ENCODE measurements around the gene PRPF38A. TPM values are rescaled to one million over a fixed set of nuclear protein-coding genes. Genes with fewer than 3 reads are reported as not detected.

PRPF38A gene
- total and polyA plus RNA-seq, 2 donors (not counting 3 experiments of a cell fraction or from before 2014, with no cell fraction given): 16.0 to 42.0 TPM

- no TSS peak for BruUV-seq (replicated peaks)
Measured at GRCh38 chr1:52436817-52437216, 32.4 kb downstream of the PRPF38A start.

More at GRCh38 chr1:52436817-52437216, 32.4 kb downstream of the PRPF38A start:
- CTCF ChIA-PET: no interaction called here
- H3K4me1 ChIP-seq (ENCODE audit: control insufficient read depth, extremely low read depth, insufficient read depth, low read length): no peaks in the 10 kb centered on the region
- DNase-seq (ENCODE audit: low read depth, low spot score): no peak
- no peaks in the 10 kb centered on the region for H4K20me1 ChIP-seq (replicated peaks; ENCODE audit: control insufficient read depth, extremely low read depth, insufficient read depth, low read length)
- H3K27me3 ChIP-seq (ENCODE audit: control insufficient read depth in 2 of 2, insufficient read depth in 2 of 2, low read length in 2 of 2): no peaks in the 10 kb centered on the region
- H3K9me3 ChIP-seq (replicated peaks; ENCODE audit: control insufficient read depth, insufficient read depth, low read length): no peaks in the 10 kb centered on the region
- no peak overlapping the region for H3K27ac ChIP-seq (ENCODE audit: insufficient read depth, low read depth, low read length)
- no peak for TF ChIP-seq POLR2AphosphoS5 (IDR thresholded peaks at IDR 0.05; ENCODE audit: insufficient read depth, low read depth, low read length)
- TF ChIP-seq MAX (IDR thresholded peaks at IDR 0.05; ENCODE audit: insufficient read depth, insufficient read length): no peak
- TF ChIP-seq MYC (IDR thresholded peaks at IDR 0.05; ENCODE audit: low read depth, low read length): no peak
- TF ChIP-seq POLR2A (IDR thresholded peaks at IDR 0.05; ENCODE audit: low read depth, low read length): no peak
- no peak for TF ChIP-seq JUN (IDR thresholded peaks at IDR 0.05; ENCODE audit: borderline replicate concordance, insufficient read depth, insufficient read length, low read depth)
- TF ChIP-seq CTCF (IDR thresholded peaks at IDR 0.05; ENCODE audit: extremely low read depth in 1 of 2, insufficient read depth in 1 of 2, low read depth in 1 of 2, low read length in 2 of 2): no peak
- TF ChIP-seq EZH2 (IDR thresholded peaks at IDR 0.05; ENCODE audit: borderline replicate concordance, low read depth, low read length, severe bottlenecking): no peak
- no peak for TF ChIP-seq GATA2 (IDR thresholded peaks at IDR 0.05; ENCODE audit: insufficient read depth, insufficient read length, low read depth, low read length)
- TF ChIP-seq FOS (IDR thresholded peaks at IDR 0.05; ENCODE audit: borderline replicate concordance, insufficient read depth, low read length): no peak
- H3K4me2 ChIP-seq (ENCODE audit: insufficient read depth, low read length): no peak overlapping the region
- no peak overlapping the region for H3K9ac ChIP-seq (replicated peaks; ENCODE audit: extremely low read depth, insufficient read depth, low read length)
- intact Hi-C loops (cut with micrococcal nuclease) (no loop called here), dilution Hi-C loops (cut with MboI; ENCODE audit: extremely low pct_ligation_motif_present, low sequenced_read_pairs) (no loop called here)
- no peak overlapping the region for H2AFZ ChIP-seq (ENCODE audit: low read depth, low read length)
- no peak for FAIRE-seq
- H3K9me1 ChIP-seq (replicated peaks; ENCODE audit: control insufficient read depth, extremely low read depth, insufficient read depth, low read length): no peaks in the 10 kb centered on the region
- H3K4me3 ChIP-seq (replicated peaks in 1 of 3; ENCODE audit: insufficient read depth in 1 of 3, low read depth in 1 of 3, low read length in 3 of 3): no peak overlapping the region
- H3K79me2 ChIP-seq (ENCODE audit: control insufficient read depth, insufficient read depth, low read length): no peaks in the 10 kb centered on the region
- POLR2A ChIA-PET: no interaction called here
- peaks cover 2 to 3% of the 10 kb centered on the region in 2 experiments for H3K36me3 ChIP-seq (ENCODE audit: control insufficient read depth in 2 of 2, extremely low read depth in 1 of 2, insufficient read depth in 2 of 2, low read length in 2 of 2)

All from endothelial cell of umbilical vein (primary cell).